Muscle layer of colon (tissue), 2 donors: ENCODE results near the gene ZNF202.

Source experiments
- H3K27ac ChIP-seq: one replicate; pipeline ENCODE4 v1.7.0; 2013; ENCODE audit warnings: low read depth, mild to moderate bottlenecking, low read length, moderate library complexity
- H3K27me3 ChIP-seq, 2 donors: one replicate each; pipeline ENCODE4 v1.7.0; 2013; ENCODE audit warnings: low read length in 2 of 2, mild to moderate bottlenecking in 2 of 2; ENCODE audit not compliant: insufficient read depth in 2 of 2, control insufficient read depth in 1 of 2
- H3K36me3 ChIP-seq: one replicate; pipeline ENCODE4 v1.7.0; 2013; ENCODE audit warnings: mild to moderate bottlenecking, low read length; ENCODE audit not compliant: insufficient read depth
- H3K4me1 ChIP-seq: one replicate; pipeline ENCODE4 v1.7.0; 2013; ENCODE audit warnings: mild to moderate bottlenecking, low read length; ENCODE audit not compliant: insufficient read depth
- H3K4me3 ChIP-seq, 2 donors: one replicate each; pipeline ENCODE4 v1.7.0; 2013; ENCODE audit warnings: low read length in 2 of 2, low read depth in 1 of 2, mild to moderate bottlenecking in 1 of 2, moderate library complexity in 1 of 2
- H3K9ac ChIP-seq: one replicate; pipeline ENCODE4 v1.7.0; 2013; ENCODE audit warnings: low read length
- H3K9me3 ChIP-seq: one replicate; pipeline ENCODE4 v1.7.0; 2013; ENCODE audit warnings: mild to moderate bottlenecking, low read length
- donor health status: abdominal sarcoma.
- donor health status: Adenocarcinoma of cecum.

The ZNF202 gene

GRCh38 chr11:123741159-123742030 lies at the start of gene ZNF202:
ZNF202 (minus strand) TSS chr11:123741660; CDS start chr11:123730888, 10,772 bp downstream.
- Histone ChIP-seq H3K4me1 (peaks cover 16% of the 10 kb centered on the region), H3K36me3 (no peaks in the 10 kb centered on the region), H3K4me3 (peak within 1 kb of the TSS; percentile 81 to 96), H3K9ac (peak within 1 kb of the TSS; percentile 60), H3K27me3 (no peaks in the 10 kb centered on the region), H3K9me3 (no peaks in the 10 kb centered on the region), H3K27ac (peak within 1 kb of the TSS; percentile 28)

- no peak overlapping the region for H3K4me3 ChIP-seq
- no peak overlapping the region for H3K9ac ChIP-seq
- H3K36me3 ChIP-seq, result no peaks in the 10 kb centered on the region
- H3K27me3 ChIP-seq, result no peaks in the 10 kb centered on the region
- H3K9me3 ChIP-seq, result no peaks in the 10 kb centered on the region
- no peak overlapping the region for H3K27ac ChIP-seq
- no peaks in the 10 kb centered on the region for H3K4me1 ChIP-seq
Observed at GRCh38 chr11:123783536-123783935, 42.1 kb upstream of the ZNF202 start.

GRCh38 chr11:123778511-123778910 lies 37.1 kb upstream of the ZNF202 start:
- no peaks in the 10 kb centered on the region for H3K9me3 ChIP-seq
- H3K4me1 ChIP-seq, result no peaks in the 10 kb centered on the region
- H3K27ac ChIP-seq, result no peak overlapping the region
- no peaks in the 10 kb centered on the region for H3K27me3 ChIP-seq
- H3K36me3 ChIP-seq, result no peaks in the 10 kb centered on the region
- no peak overlapping the region for H3K9ac ChIP-seq
- no peak overlapping the region for H3K4me3 ChIP-seq

GRCh38 chr11:123775715-123776549 lies 34.5 kb upstream of the ZNF202 start:
- Histone ChIP-seq H3K9me3 (no peaks in the 10 kb centered on the region), H3K36me3 (no peaks in the 10 kb centered on the region), H3K9ac (no peak overlapping the region), H3K27ac (no peak overlapping the region), H3K4me3 (no peak overlapping the region), H3K27me3 (no peaks in the 10 kb centered on the region), H3K4me1 (no peaks in the 10 kb centered on the region)

- no peaks in the 10 kb centered on the region for H3K9me3 ChIP-seq
- H3K27ac ChIP-seq, result no peak overlapping the region
- no peaks in the 10 kb centered on the region for H3K36me3 ChIP-seq
- H3K27me3 ChIP-seq, result no peaks in the 10 kb centered on the region
- H3K4me1 ChIP-seq, result no peaks in the 10 kb centered on the region
- H3K4me3 ChIP-seq, result no peak overlapping the region
- H3K9ac ChIP-seq, result no peak overlapping the region
Observed at GRCh38 chr11:123775289-123775688, 33.8 kb upstream of the ZNF202 start.

- H3K4me3 ChIP-seq, result no peak overlapping the region
- no peak overlapping the region for H3K27ac ChIP-seq
- no peak overlapping the region for H3K9ac ChIP-seq
- H3K4me1 ChIP-seq, result no peaks in the 10 kb centered on the region
- H3K27me3 ChIP-seq, result no peaks in the 10 kb centered on the region
- no peaks in the 10 kb centered on the region for H3K36me3 ChIP-seq
- no peaks in the 10 kb centered on the region for H3K9me3 ChIP-seq
Observed at GRCh38 chr11:123773959-123774358, 32.5 kb upstream of the ZNF202 start.

- Histone ChIP-seq H3K9me3 (no peaks in the 10 kb centered on the region), H3K36me3 (no peaks in the 10 kb centered on the region), H3K4me3 (no peak overlapping the region), H3K9ac (no peak overlapping the region), H3K4me1 (no peaks in the 10 kb centered on the region), H3K27me3 (no peaks in the 10 kb centered on the region), H3K27ac (no peak overlapping the region)
Observed at GRCh38 chr11:123773026-123773425, 31.6 kb upstream of the ZNF202 start.

GRCh38 chr11:123771664-123772063 lies 30.2 kb upstream of the ZNF202 start:
- H3K27me3 ChIP-seq, result no peaks in the 10 kb centered on the region
- no peaks in the 10 kb centered on the region for H3K4me1 ChIP-seq
- H3K9me3 ChIP-seq, result no peaks in the 10 kb centered on the region
- H3K36me3 ChIP-seq, result no peaks in the 10 kb centered on the region
- H3K27ac ChIP-seq, result no peak overlapping the region
- H3K4me3 ChIP-seq, result no peak overlapping the region
- H3K9ac ChIP-seq, result no peak overlapping the region

GRCh38 chr11:123770712-123771111 lies 29.3 kb upstream of the ZNF202 start:
- Histone ChIP-seq H3K9me3 (no peaks in the 10 kb centered on the region), H3K9ac (no peak overlapping the region), H3K36me3 (no peaks in the 10 kb centered on the region), H3K4me3 (no peak overlapping the region), H3K27me3 (no peaks in the 10 kb centered on the region), H3K4me1 (no peaks in the 10 kb centered on the region), H3K27ac (no peak overlapping the region)

- Histone ChIP-seq H3K9me3 (no peaks in the 10 kb centered on the region), H3K36me3 (no peaks in the 10 kb centered on the region), H3K4me1 (no peaks in the 10 kb centered on the region), H3K4me3 (no peak overlapping the region), H3K27ac (no peak overlapping the region), H3K9ac (no peak overlapping the region), H3K27me3 (no peaks in the 10 kb centered on the region)
Observed at GRCh38 chr11:123765601-123766000, 24.1 kb upstream of the ZNF202 start.

- H3K4me3 ChIP-seq, result no peak overlapping the region
- H3K9me3 ChIP-seq, result no peaks in the 10 kb centered on the region
Observed at GRCh38 chr11:123762422-123762821, 21.0 kb upstream of the ZNF202 start.

More at GRCh38 chr11:123762422-123762821, 21.0 kb upstream of the ZNF202 start:
- H3K27ac ChIP-seq, result no peak overlapping the region
- H3K4me1 ChIP-seq, result no peaks in the 10 kb centered on the region
- no peak overlapping the region for H3K9ac ChIP-seq
- H3K27me3 ChIP-seq, result no peaks in the 10 kb centered on the region
- no peaks in the 10 kb centered on the region for H3K36me3 ChIP-seq
